ENCODE data around the gene ZNF195. TPM values are rescaled to one million over a fixed set of nuclear protein-coding genes. Genes with fewer than 3 reads are reported as not detected.
"Not testable (repeated sequence)": the region's sequence is repeated elsewhere in the genome, so short reads cannot be mapped to it uniquely, and the experiment has no call there.

Gene ZNF195
- total RNA-seq, 4 donors from 2014 or later, result 36.1 to 94.1 (median 40.6) TPM

GRCh38 chr11:3342709-3343108 is 36.2 kb downstream of the ZNF195 start:
- H3K36me3 ChIP-seq, result no peaks in the 10 kb centered on the region
- H3K4me3 ChIP-seq, result no peak overlapping the region
- no peak for DNase-seq
- TF ChIP-seq, protein P1, sequence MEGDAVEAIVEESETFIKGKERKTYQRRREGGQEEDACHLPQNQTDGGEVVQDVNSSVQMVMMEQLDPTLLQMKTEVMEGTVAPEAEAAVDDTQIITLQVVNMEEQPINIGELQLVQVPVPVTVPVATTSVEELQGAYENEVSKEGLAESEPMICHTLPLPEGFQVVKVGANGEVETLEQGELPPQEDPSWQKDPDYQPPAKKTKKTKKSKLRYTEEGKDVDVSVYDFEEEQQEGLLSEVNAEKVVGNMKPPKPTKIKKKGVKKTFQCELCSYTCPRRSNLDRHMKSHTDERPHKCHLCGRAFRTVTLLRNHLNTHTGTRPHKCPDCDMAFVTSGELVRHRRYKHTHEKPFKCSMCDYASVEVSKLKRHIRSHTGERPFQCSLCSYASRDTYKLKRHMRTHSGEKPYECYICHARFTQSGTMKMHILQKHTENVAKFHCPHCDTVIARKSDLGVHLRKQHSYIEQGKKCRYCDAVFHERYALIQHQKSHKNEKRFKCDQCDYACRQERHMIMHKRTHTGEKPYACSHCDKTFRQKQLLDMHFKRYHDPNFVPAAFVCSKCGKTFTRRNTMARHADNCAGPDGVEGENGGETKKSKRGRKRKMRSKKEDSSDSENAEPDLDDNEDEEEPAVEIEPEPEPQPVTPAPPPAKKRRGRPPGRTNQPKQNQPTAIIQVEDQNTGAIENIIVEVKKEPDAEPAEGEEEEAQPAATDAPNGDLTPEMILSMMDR (IDR thresholded peaks at IDR 0.05), result no peak
- TF ChIP-seq POLR2A (IDR thresholded peaks at IDR 0.05), result no peak
- no peak overlapping the region for H3K27ac ChIP-seq
- H3K4me1 ChIP-seq, result no peaks in the 10 kb centered on the region
- no peaks in the 10 kb centered on the region for H3K27me3 ChIP-seq
- H3K9me3 ChIP-seq, result no peaks in the 10 kb centered on the region

- no peak overlapping the region for H3K4me3 ChIP-seq
- DNase-seq, result peak; percentile 26 to 85 (median 77)
These were observed 37.6 kb downstream of the ZNF195 start for GRCh38 chr11:3341298-3341697.

GRCh38 chr11:3340025-3340424 is 38.9 kb downstream of the ZNF195 start:
- Histone ChIP-seq H3K4me3 (no peak overlapping the region), H3K9me3 (no peaks in the 10 kb centered on the region), H3K27me3 (no peaks in the 10 kb centered on the region), H3K36me3 (no peaks in the 10 kb centered on the region), H3K27ac (no peak overlapping the region), H3K4me1 (no peaks in the 10 kb centered on the region)
- TF ChIP-seq, protein P1 (IDR thresholded peaks at IDR 0.05), result no peak
- TF ChIP-seq POLR2A (IDR thresholded peaks at IDR 0.05), result no peak
- DNase-seq, result no peak

More at GRCh38 chr11:3341298-3341697, 37.6 kb downstream of the ZNF195 start:
- Histone ChIP-seq H3K27ac (no peak overlapping the region), H3K27me3 (no peaks in the 10 kb centered on the region), H3K4me1 (no peaks in the 10 kb centered on the region), H3K36me3 (no peaks in the 10 kb centered on the region), H3K9me3 (no peaks in the 10 kb centered on the region)
- TF ChIP-seq POLR2A (IDR thresholded peaks at IDR 0.05), result no peak
- TF ChIP-seq, protein P1 (IDR thresholded peaks at IDR 0.05), result peak in 5 of 6 experiments; percentile 9 to 77 (median 74)

DNA sequence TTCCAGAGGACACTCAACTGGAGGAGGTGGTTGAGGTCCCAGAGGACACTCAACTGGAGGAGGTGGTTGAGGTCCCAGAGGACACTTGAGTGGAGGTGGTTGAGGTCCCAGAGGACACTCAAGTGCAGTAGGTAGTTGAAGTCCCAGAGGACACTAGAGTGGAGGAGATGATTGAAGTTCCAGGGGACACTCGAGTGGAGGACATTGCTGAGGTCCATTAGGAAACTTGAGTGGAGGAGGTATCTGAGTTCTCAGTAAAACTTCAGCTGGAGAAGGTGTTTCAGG is 39.7 kb downstream of the ZNF195 start:
- no peaks in the 10 kb centered on the region for H3K27me3 ChIP-seq
- H3K27ac ChIP-seq, result no peak overlapping the region
- DNase-seq, result no peak
- H3K36me3 ChIP-seq, result no peaks in the 10 kb centered on the region
- no peaks in the 10 kb centered on the region for H3K9me3 ChIP-seq
- H3K4me3 ChIP-seq, result no peak overlapping the region
- H3K4me1 ChIP-seq, result no peaks in the 10 kb centered on the region
- TF ChIP-seq, protein P1 (IDR thresholded peaks at IDR 0.05), result no peak
- no peak for TF ChIP-seq POLR2A (IDR thresholded peaks at IDR 0.05)

DNA sequence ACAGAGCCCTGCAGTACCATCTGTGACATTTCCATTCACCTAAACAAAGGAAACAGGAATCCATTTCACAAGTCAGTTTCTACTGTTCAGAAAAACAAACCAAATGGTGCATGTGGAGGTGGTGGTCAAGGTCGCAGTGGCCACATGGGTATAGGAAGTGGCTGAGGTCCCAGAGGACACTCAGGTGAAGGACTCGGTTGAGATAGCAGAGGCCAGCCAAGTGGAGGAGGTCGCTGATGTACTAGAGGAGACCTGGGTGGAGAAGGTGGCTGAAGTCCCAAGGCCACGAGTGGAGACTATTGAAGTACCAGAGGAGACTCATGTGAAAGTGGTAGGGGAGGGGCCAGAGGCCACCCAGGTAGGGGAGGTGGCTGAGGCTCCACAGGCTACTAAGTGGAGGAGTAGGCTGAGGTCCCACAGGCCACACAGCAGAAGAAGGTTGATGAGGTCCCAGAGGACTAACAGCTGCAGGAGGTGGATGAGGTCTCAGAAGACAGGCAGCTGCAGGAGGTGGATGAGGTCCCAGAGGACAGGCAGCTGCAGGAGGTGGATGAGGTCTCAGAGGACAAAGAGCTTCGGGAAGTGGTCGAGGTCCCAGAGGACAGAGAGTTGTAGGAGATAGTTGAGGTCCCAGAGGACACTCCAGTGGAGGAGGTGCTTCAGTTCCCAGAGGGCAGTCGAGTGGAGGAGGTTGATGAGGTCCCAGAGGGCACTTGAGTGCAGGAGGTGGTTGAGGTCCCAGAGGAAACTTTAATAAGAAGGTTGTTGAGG is 40.2 kb downstream of the ZNF195 start:
- no peak for TF ChIP-seq POLR2A (IDR thresholded peaks at IDR 0.05)
- TF ChIP-seq, protein P1 (IDR thresholded peaks at IDR 0.05), result no peak
- no peaks in the 10 kb centered on the region for H3K4me1 ChIP-seq
- H3K9me3 ChIP-seq, result no peaks in the 10 kb centered on the region
- no peak overlapping the region for H3K4me3 ChIP-seq
- no peaks in the 10 kb centered on the region for H3K36me3 ChIP-seq
- no peak for DNase-seq
- H3K27ac ChIP-seq, result no peak overlapping the region
- H3K27me3 ChIP-seq, result no peaks in the 10 kb centered on the region

GRCh38 chr11:3336420-3336819 is 42.5 kb downstream of the ZNF195 start:
- not testable (repeated sequence) for H3K36me3 ChIP-seq, H3K27ac ChIP-seq

GRCh38 chr11:3333157-3333556 is 45.8 kb downstream of the ZNF195 start:
- H3K4me1 ChIP-seq, H3K9me3 ChIP-seq, H3K4me3 ChIP-seq, H3K27me3 ChIP-seq, H3K36me3 ChIP-seq, DNase-seq, H3K27ac ChIP-seq: not testable (repeated sequence)

More at GRCh38 chr11:3336420-3336819, 42.5 kb downstream of the ZNF195 start:
- H3K4me3 ChIP-seq, H3K27me3 ChIP-seq, H3K9me3 ChIP-seq, DNase-seq, H3K4me1 ChIP-seq: not testable (repeated sequence)

DNA sequence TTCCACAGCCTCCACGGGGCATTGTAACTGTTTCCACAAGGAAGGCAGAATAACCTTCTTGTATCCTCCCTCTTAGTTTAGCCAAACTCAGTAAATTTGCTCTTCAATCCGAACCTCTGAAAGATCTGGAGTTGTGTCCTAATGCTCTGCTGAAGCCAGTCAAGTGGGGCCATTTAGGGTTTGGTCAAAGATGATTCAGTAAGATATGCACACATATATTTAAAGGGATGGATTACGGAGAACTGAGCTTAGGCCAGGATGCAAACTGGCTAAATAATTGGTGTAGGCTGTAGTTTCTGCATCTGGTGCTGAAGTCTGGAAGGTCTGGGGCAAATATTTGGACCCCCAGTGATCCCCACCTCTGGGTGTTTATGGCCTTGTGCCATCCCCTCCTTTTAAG is 47.9 kb downstream of the ZNF195 start:
- not testable (repeated sequence) for H3K4me1 ChIP-seq, DNase-seq

GRCh38 chr11:3330064-3330463 is 48.9 kb downstream of the ZNF195 start:
- not testable (repeated sequence) for H3K27ac ChIP-seq, H3K9me3 ChIP-seq, DNase-seq, H3K4me1 ChIP-seq, H3K36me3 ChIP-seq, H3K27me3 ChIP-seq, H3K4me3 ChIP-seq

More for the DNA sequence above, 47.9 kb downstream of the ZNF195 start:
- H3K27ac ChIP-seq, H3K27me3 ChIP-seq, H3K36me3 ChIP-seq, H3K4me3 ChIP-seq, H3K9me3 ChIP-seq: not testable (repeated sequence)

DNA sequence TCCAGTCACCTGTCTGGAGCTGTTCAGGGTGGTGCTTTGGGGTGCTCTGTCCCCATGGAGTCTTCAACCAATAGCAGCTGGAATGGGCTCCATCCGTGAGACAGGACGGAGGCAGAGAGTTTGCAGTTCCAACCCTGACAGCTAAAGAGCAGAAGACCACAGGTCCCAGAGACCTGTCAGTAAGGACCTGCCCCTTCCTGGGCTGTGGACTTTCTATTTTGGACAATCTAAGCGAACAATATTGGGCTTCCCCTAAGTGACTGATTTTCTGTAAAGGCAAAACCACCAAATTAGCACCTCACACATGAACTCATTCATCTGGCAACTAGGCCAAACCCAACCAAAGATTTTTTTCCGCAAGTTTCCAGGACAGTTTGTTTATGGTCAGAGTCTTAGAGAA is 50.4 kb downstream of the ZNF195 start:
- not testable (repeated sequence) for H3K36me3 ChIP-seq, DNase-seq, H3K4me3 ChIP-seq, H3K27me3 ChIP-seq, H3K27ac ChIP-seq, H3K9me3 ChIP-seq, H3K4me1 ChIP-seq

Measured in Peyer's patch (tissue), 4 donors.